Neural progenitor cell (in vitro differentiated cells): Measurements from ENCODE around the gene LY6G6D. TPM values are rescaled to one million over a fixed set of nuclear protein-coding genes. Genes with fewer than 3 reads are reported as not detected.

Source experiments
- DNase-seq: peaks from one replicate; pipeline ENCODE4 v3.0.0-alpha.2; 2016; ENCODE audit warnings: low spot score
- H2AFZ ChIP-seq: fragments of 200-600 bp; sonication (generic); replicated peaks from 2 replicates; pipeline ENCODE4 v1.6.1; 2016; ENCODE audit warnings: antibody characterized with exemption
- H3F3A ChIP-seq: fragments of 200-600 bp; sonication (generic); 2 replicates; pipeline ENCODE4 v1.6.1; 2016; ENCODE audit warnings: antibody characterized with exemption, low read depth
- H3K27ac ChIP-seq: fragments of 200-600 bp; sonication (generic); 2 replicates; pipeline ENCODE4 v1.5.1; 2016; ENCODE audit warnings: mild to moderate bottlenecking
- H3K27me3 ChIP-seq: fragments of 200-600 bp; sonication (generic); 2 replicates; pipeline ENCODE4 v1.6.1; 2016; ENCODE audit warnings: mild to moderate bottlenecking, moderate library complexity
- H3K36me3 ChIP-seq: fragments of 200-600 bp; sonication (generic); 2 replicates; pipeline ENCODE4 v1.5.1; 2016
- H3K4me1 ChIP-seq: fragments of 200-600 bp; sonication (generic); 2 replicates; pipeline ENCODE4 v1.6.1; 2016; ENCODE audit warnings: mixed run types
- H3K4me2 ChIP-seq: fragments of 200-600 bp; sonication (generic); 2 replicates; pipeline ENCODE4 v1.6.1; 2016
- H3K4me3 ChIP-seq: fragments of 200-600 bp; sonication (generic); 2 replicates; pipeline ENCODE4 v1.5.1; 2016
- H3K79me2 ChIP-seq: fragments of 200-600 bp; sonication (generic); 2 replicates; pipeline ENCODE4 v1.6.1; 2016; ENCODE audit warnings: low read depth
- H3K9ac ChIP-seq: fragments of 200-600 bp; sonication (generic); 2 replicates; pipeline ENCODE4 v1.6.1; 2016
- H3K9me3 ChIP-seq: fragments of 200-600 bp; sonication (generic); 2 replicates; pipeline ENCODE4 v1.5.1; 2016; ENCODE audit warnings: low read depth
- H4K20me1 ChIP-seq: fragments of 200-600 bp; sonication (generic); 2 replicates; pipeline ENCODE4 v1.6.1; 2016; ENCODE audit warnings: low read depth
- H3K27ac Mint-ChIP-seq: 3 replicates; pipeline ENCODE4 v1.8.0; 2021; ENCODE audit warnings: mixed read lengths
- H3K27me3 Mint-ChIP-seq: 2 replicates; pipeline ENCODE4 v1.8.0; 2022; ENCODE audit warnings: low read depth, mild to moderate bottlenecking, inconsistent platforms, moderate library complexity, mixed read lengths; ENCODE audit not compliant: insufficient read depth
- H3K36me3 Mint-ChIP-seq: 3 replicates; pipeline ENCODE4 v1.8.0; 2021; ENCODE audit warnings: mixed read lengths
- H3K4me1 Mint-ChIP-seq: 3 replicates; pipeline ENCODE4 v1.8.0; 2021; ENCODE audit warnings: mixed read lengths
- H3K4me3 Mint-ChIP-seq: 3 replicates; pipeline ENCODE4 v1.8.0; 2021; ENCODE audit warnings: mild to moderate bottlenecking, moderate library complexity, mixed read lengths
- H3K9me3 Mint-ChIP-seq: 3 replicates; pipeline ENCODE4 v1.8.0; 2020; ENCODE audit warnings: mixed read lengths
- EZH2 ChIP-seq: fragments of 200-600 bp; sonication (generic); IDR thresholded peaks from 2 replicates; pipeline ENCODE4 v1.6.1; 2017; ENCODE audit warnings: antibody characterized with exemption, mild to moderate bottlenecking, moderate library complexity
- EZH2phosphoT487 ChIP-seq: fragments of 200-600 bp; sonication (generic); IDR thresholded peaks from 2 replicates; pipeline ENCODE4 v1.6.1; 2017; ENCODE audit warnings: antibody characterized with exemption
- total RNA-seq: library from RNA; depleted of rRNA; stranded (reverse); fragments of >200 nt; gene quantifications from 2 replicates; pipeline ENCODE4 v1.2.3, GENCODE V29; 2015; ENCODE audit warnings: low replicate concordance
- TF ChIP-seq, protein P1 (sequence below): fragments of 200-600 bp; sonication (generic); IDR thresholded peaks from 2 replicates; pipeline ENCODE4 v1.5.1; 2017; ENCODE audit warnings: antibody characterized with exemption, mild to moderate bottlenecking

Gene LY6G6D
- total RNA-seq, 1 donor from 2014 or later: 0.90 TPM

DNA sequence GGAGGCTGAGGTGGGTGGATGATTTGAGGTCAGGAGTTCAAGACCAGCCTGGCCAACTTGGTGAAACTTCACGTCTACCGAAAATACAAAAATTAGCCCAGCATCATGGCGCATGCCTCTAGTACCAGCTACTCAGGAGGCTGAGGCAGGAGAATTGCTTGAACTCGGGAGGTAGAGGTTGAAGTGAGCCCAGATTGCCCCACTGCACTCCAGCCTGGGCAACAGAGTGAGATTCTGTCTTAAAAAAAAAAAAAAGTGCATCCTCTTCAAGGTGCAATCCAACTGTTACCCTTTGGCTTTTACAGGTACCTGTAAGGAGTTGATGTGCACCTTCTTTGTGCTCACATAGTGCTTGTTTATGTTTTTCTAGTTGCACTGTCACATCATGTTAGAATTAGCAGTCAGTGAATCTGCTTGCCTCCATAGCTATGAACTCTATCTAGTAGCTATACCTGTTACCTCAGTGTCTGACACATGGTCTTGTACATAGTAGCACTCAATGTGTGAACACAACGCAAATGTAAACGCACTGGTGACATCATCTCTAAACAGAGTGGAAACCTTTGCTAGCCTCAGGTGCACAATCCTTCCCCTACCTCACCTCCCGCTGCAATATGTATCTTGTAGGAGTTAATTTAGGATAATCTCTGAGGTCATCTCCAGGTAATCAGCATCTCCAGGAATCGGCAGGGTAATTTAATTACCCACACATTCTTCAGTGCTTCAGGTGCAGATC, 34.3 kb downstream of the LY6G6D start:
- Mint-ChIP-seq H3K4me3 (no peak overlapping the region), H3K27ac (peak overlapping the region; percentile 26), H3K27me3 (peaks cover 6% of the 10 kb centered on the region), H3K36me3 (peaks cover 20% of the 10 kb centered on the region), H3K4me1 (peaks cover 12% of the 10 kb centered on the region), H3K9me3 (no peaks in the 10 kb centered on the region)
- H3K4me2 ChIP-seq: no peak overlapping the region
- H4K20me1 ChIP-seq: no peaks in the 10 kb centered on the region
- TF ChIP-seq, protein P1, sequence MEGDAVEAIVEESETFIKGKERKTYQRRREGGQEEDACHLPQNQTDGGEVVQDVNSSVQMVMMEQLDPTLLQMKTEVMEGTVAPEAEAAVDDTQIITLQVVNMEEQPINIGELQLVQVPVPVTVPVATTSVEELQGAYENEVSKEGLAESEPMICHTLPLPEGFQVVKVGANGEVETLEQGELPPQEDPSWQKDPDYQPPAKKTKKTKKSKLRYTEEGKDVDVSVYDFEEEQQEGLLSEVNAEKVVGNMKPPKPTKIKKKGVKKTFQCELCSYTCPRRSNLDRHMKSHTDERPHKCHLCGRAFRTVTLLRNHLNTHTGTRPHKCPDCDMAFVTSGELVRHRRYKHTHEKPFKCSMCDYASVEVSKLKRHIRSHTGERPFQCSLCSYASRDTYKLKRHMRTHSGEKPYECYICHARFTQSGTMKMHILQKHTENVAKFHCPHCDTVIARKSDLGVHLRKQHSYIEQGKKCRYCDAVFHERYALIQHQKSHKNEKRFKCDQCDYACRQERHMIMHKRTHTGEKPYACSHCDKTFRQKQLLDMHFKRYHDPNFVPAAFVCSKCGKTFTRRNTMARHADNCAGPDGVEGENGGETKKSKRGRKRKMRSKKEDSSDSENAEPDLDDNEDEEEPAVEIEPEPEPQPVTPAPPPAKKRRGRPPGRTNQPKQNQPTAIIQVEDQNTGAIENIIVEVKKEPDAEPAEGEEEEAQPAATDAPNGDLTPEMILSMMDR: no peak
- TF ChIP-seq EZH2phosphoT487: no peak
- TF ChIP-seq EZH2: no peak
- no peaks in the 10 kb centered on the region for H3K9me3 ChIP-seq
- no peak overlapping the region for H3K27ac ChIP-seq
- peaks cover 10% of the 10 kb centered on the region for H3K4me1 ChIP-seq
- H3K4me3 ChIP-seq: no peak overlapping the region
- no peak overlapping the region for H2AFZ ChIP-seq
- H3F3A ChIP-seq: peaks cover 14% of the 10 kb centered on the region
- no peaks in the 10 kb centered on the region for H3K27me3 ChIP-seq
- no peak overlapping the region for H3K9ac ChIP-seq
- no peaks in the 10 kb centered on the region for H3K36me3 ChIP-seq
- DNase-seq: no peak
- H3K79me2 ChIP-seq: no peaks in the 10 kb centered on the region

DNA sequence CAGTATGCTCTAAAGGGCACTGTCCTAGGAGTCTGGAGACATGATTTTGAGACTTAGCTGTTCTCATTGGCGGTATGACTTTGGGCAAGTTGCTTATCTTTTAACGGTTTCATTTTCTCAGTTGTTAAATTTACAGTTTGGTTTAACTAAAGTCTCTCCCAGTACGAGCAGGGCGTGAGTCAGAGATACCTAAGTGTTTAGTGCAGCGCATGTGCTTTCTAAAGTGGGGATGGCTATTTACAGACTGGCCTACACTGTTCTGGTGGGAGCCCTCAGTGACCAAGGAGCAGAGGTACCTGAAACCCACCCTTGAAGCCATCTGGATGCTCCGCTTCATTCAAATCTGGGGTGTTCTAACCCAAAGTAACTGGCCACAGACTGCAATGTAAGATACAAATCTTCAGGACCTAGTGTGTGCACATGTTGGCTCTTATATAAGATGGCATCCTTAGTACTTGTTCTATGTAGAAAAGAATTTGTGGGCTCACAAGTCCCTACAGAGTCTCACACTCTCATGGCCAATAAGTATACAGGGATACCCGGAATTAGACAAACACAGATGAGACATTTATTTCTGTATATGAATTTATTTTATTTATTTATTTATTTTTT, 35.4 kb downstream of the LY6G6D start:
- Histone ChIP-seq H3K27ac (no peak overlapping the region), H3K4me3 (no peak overlapping the region), H3K36me3 (no peaks in the 10 kb centered on the region), H3K4me2 (no peak overlapping the region), H4K20me1 (no peaks in the 10 kb centered on the region), H3K27me3 (no peaks in the 10 kb centered on the region), H3F3A (peaks cover 6% of the 10 kb centered on the region), H2AFZ (no peak overlapping the region), H3K4me1 (no peaks in the 10 kb centered on the region), H3K9me3 (no peaks in the 10 kb centered on the region), H3K9ac (no peak overlapping the region), H3K79me2 (no peaks in the 10 kb centered on the region)
- peaks cover 15% of the 10 kb centered on the region for H3K36me3 Mint-ChIP-seq
- no peaks in the 10 kb centered on the region for H3K9me3 Mint-ChIP-seq
- peaks cover 5% of the 10 kb centered on the region for H3K27me3 Mint-ChIP-seq
- H3K4me1 Mint-ChIP-seq: peaks cover 5% of the 10 kb centered on the region
- DNase-seq: no peak
- no peak overlapping the region for H3K27ac Mint-ChIP-seq
- TF ChIP-seq EZH2phosphoT487: no peak
- TF ChIP-seq, protein P1: no peak
- TF ChIP-seq EZH2: no peak
- no peak overlapping the region for H3K4me3 Mint-ChIP-seq

DNA sequence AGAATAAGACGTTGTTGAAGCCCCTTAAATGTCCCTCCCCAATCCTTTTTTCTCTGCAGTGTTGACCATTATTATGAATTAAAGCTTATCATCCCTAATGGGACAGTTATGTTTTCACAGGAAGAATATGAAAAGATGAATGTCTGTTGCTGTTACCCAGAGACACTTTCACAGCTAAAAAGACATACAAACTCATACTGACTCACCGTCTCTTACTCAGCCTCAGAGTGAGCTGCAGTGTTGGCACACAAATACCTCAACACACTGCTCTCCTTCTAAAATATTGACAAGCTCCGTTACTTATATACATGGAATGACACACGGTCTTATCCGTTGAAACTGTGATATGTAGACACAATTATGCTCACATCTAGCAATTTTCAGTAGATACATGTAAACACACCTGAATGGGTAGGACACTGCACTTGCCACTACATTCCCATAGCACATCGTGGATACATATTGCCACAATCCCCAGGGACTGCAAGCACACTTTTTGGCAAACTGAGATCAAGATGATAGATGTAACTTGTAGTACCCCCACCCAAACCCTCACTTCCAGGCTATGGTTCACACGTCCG, 37.7 kb downstream of the LY6G6D start:
- Mint-ChIP-seq H3K27ac (no peak overlapping the region), H3K36me3 (peaks cover 8% of the 10 kb centered on the region), H3K4me3 (no peak overlapping the region), H3K4me1 (no peaks in the 10 kb centered on the region), H3K27me3 (peaks cover 4% of the 10 kb centered on the region), H3K9me3 (no peaks in the 10 kb centered on the region)
- H3K4me3 ChIP-seq: no peak overlapping the region
- H3K4me1 ChIP-seq: no peaks in the 10 kb centered on the region
- H3K36me3 ChIP-seq: no peaks in the 10 kb centered on the region
- no peaks in the 10 kb centered on the region for H4K20me1 ChIP-seq
- H3K79me2 ChIP-seq: no peaks in the 10 kb centered on the region
- no peak for DNase-seq
- no peaks in the 10 kb centered on the region for H3K9me3 ChIP-seq
- no peak overlapping the region for H3K27ac ChIP-seq
- no peaks in the 10 kb centered on the region for H3K27me3 ChIP-seq
- TF ChIP-seq EZH2: no peak
- TF ChIP-seq, protein P1: no peak
- no peak for TF ChIP-seq EZH2phosphoT487
- H3K4me2 ChIP-seq: no peak overlapping the region
- no peak overlapping the region for H2AFZ ChIP-seq
- no peak overlapping the region for H3K9ac ChIP-seq
- peaks cover 6% of the 10 kb centered on the region for H3F3A ChIP-seq
